Measurements from ENCODE around the gene PCDH12.

- TF ChIP-seq, protein P1, sequence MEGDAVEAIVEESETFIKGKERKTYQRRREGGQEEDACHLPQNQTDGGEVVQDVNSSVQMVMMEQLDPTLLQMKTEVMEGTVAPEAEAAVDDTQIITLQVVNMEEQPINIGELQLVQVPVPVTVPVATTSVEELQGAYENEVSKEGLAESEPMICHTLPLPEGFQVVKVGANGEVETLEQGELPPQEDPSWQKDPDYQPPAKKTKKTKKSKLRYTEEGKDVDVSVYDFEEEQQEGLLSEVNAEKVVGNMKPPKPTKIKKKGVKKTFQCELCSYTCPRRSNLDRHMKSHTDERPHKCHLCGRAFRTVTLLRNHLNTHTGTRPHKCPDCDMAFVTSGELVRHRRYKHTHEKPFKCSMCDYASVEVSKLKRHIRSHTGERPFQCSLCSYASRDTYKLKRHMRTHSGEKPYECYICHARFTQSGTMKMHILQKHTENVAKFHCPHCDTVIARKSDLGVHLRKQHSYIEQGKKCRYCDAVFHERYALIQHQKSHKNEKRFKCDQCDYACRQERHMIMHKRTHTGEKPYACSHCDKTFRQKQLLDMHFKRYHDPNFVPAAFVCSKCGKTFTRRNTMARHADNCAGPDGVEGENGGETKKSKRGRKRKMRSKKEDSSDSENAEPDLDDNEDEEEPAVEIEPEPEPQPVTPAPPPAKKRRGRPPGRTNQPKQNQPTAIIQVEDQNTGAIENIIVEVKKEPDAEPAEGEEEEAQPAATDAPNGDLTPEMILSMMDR (conservative IDR thresholded peaks at IDR 0.05; ENCODE audit: low read length): no peak
- no peak for TF ChIP-seq EZH2phosphoT487 (IDR thresholded peaks at IDR 0.05; ENCODE audit: borderline replicate concordance)
These were observed 7.6 kb downstream of the PCDH12 start for GRCh38 chr5:141950207-141951005.

All from Loucy (cell line).